SK-N-SH (cell line): ENCODE results near the gene LIPG.

Source experiments
- CTCF ChIP-seq: fragments of 200-600 bp; sonication (generic); IDR thresholded peaks from 2 replicates; pipeline ENCODE4 v1.6.1; 2017; ENCODE audit warnings: antibody characterized with exemption, mild to moderate bottlenecking, moderate library complexity
- REST ChIP-seq: IDR thresholded peaks from 2 replicates; pipeline ENCODE4 v1.6.1; 2012; ENCODE audit warnings: mild to moderate bottlenecking, low read depth, low read length, moderate library complexity

- TF ChIP-seq REST (no peak), CTCF (no peak)
These were observed 13.6 kb upstream of the LIPG start for GRCh38 chr18:49548229-49548636.
